ENCODE data around the gene NOP56. TPM values are rescaled to one million over a fixed set of nuclear protein-coding genes. Genes with fewer than 3 reads are reported as not detected.
A peak's percentile ranks its signal among the peaks of the same experiment; 100 is the strongest.

The NOP56 gene
- total and polyA plus RNA-seq, 2 donors (not counting 3 experiments of a cell fraction or from before 2014, with no cell fraction given), result 151 to 329 TPM

GRCh38 chr20:2625062-2625461, 27.4 kb upstream of the NOP56 start:
- ChIA-PET POLR2A (no interaction called here), CTCF (no interaction called here)
- DNase-seq (ENCODE audit: low read depth, low spot score) (no peak), FAIRE-seq (no peak)
- H3K4me2 ChIP-seq (ENCODE audit: insufficient read depth, low read length), result no peak overlapping the region
- H2AFZ ChIP-seq (ENCODE audit: low read depth, low read length), result no peak overlapping the region
- H3K27ac ChIP-seq (ENCODE audit: insufficient read depth, low read depth, low read length), result no peak overlapping the region
- H3K9ac ChIP-seq (replicated peaks; ENCODE audit: extremely low read depth, insufficient read depth, low read length), result no peak overlapping the region
- no peaks in the 10 kb centered on the region for H3K9me3 ChIP-seq (replicated peaks; ENCODE audit: control insufficient read depth, insufficient read depth, low read length)
- no peaks in the 10 kb centered on the region for H3K4me1 ChIP-seq (ENCODE audit: control insufficient read depth, extremely low read depth, insufficient read depth, low read length)
- H3K9me1 ChIP-seq (replicated peaks; ENCODE audit: control insufficient read depth, extremely low read depth, insufficient read depth, low read length), result no peaks in the 10 kb centered on the region
- TF ChIP-seq EZH2 (IDR thresholded peaks at IDR 0.05; ENCODE audit: borderline replicate concordance, low read depth, low read length, severe bottlenecking), result no peak
- H4K20me1 ChIP-seq (replicated peaks; ENCODE audit: control insufficient read depth, extremely low read depth, insufficient read depth, low read length), result no peaks in the 10 kb centered on the region
- intact Hi-C loops (cut with micrococcal nuclease) (no loop called here), dilution Hi-C loops (cut with MboI; ENCODE audit: extremely low pct_ligation_motif_present, low sequenced_read_pairs) (no loop called here)
- no peak overlapping the region for H3K4me3 ChIP-seq (replicated peaks in 1 of 3; ENCODE audit: insufficient read depth in 1 of 3, low read depth in 1 of 3, low read length in 3 of 3)
- no peaks in the 10 kb centered on the region for H3K79me2 ChIP-seq (ENCODE audit: control insufficient read depth, insufficient read depth, low read length)
- peaks cover 0 to 3% of the 10 kb centered on the region in 2 experiments for H3K27me3 ChIP-seq (ENCODE audit: control insufficient read depth in 2 of 2, insufficient read depth in 2 of 2, low read length in 2 of 2)
- no peaks in the 10 kb centered on the region for H3K36me3 ChIP-seq (ENCODE audit: control insufficient read depth in 2 of 2, extremely low read depth in 1 of 2, insufficient read depth in 2 of 2, low read length in 2 of 2)
- no TSS peak for BruUV-seq (replicated peaks)

GRCh38 chr20:2626853-2627541, 25.4 kb upstream of the NOP56 start:
- H3K27me3 ChIP-seq (ENCODE audit: control insufficient read depth in 2 of 2, insufficient read depth in 2 of 2, low read length in 2 of 2), result peaks cover 2 to 16% of the 10 kb centered on the region in 2 experiments
- no peak overlapping the region for H3K4me2 ChIP-seq (ENCODE audit: insufficient read depth, low read length)
- H3K9ac ChIP-seq (replicated peaks; ENCODE audit: extremely low read depth, insufficient read depth, low read length), result no peak overlapping the region
- FAIRE-seq, result no peak
- dilution Hi-C loops (cut with MboI; ENCODE audit: extremely low pct_ligation_motif_present, low sequenced_read_pairs), result no loop called here
- H3K4me1 ChIP-seq (ENCODE audit: control insufficient read depth, extremely low read depth, insufficient read depth, low read length), result no peaks in the 10 kb centered on the region
- ChIA-PET POLR2A (no interaction called here), CTCF (interaction anchor here (1.1 kb wide), 1 partner anchor 13 kb away, joined by 3 read pairs; no protein-coding TSS in a partner anchor)
- no peaks in the 10 kb centered on the region for H4K20me1 ChIP-seq (replicated peaks; ENCODE audit: control insufficient read depth, extremely low read depth, insufficient read depth, low read length)
- intact Hi-C loops (cut with micrococcal nuclease), result no loop called here
- BruUV-seq (replicated peaks), result no TSS peak
- no peak for TF ChIP-seq MYC (IDR thresholded peaks at IDR 0.05; ENCODE audit: low read depth, low read length)
- TF ChIP-seq FOS (IDR thresholded peaks at IDR 0.05; ENCODE audit: borderline replicate concordance, insufficient read depth, low read length), result no peak
- no peak for TF ChIP-seq EZH2 (IDR thresholded peaks at IDR 0.05; ENCODE audit: borderline replicate concordance, low read depth, low read length, severe bottlenecking)
- TF ChIP-seq CTCF (IDR thresholded peaks at IDR 0.05; ENCODE audit: extremely low read depth in 1 of 2, insufficient read depth in 1 of 2, low read depth in 1 of 2, low read length in 2 of 2), result no peak
- no peak for TF ChIP-seq GATA2 (IDR thresholded peaks at IDR 0.05; ENCODE audit: insufficient read depth, insufficient read length, low read depth, low read length)
- TF ChIP-seq JUN (IDR thresholded peaks at IDR 0.05; ENCODE audit: borderline replicate concordance, insufficient read depth, insufficient read length, low read depth), result no peak
- TF ChIP-seq POLR2A (IDR thresholded peaks at IDR 0.05; ENCODE audit: low read depth, low read length), result no peak
- TF ChIP-seq POLR2AphosphoS5 (IDR thresholded peaks at IDR 0.05; ENCODE audit: insufficient read depth, low read depth, low read length), result no peak
- no peak for TF ChIP-seq MAX (IDR thresholded peaks at IDR 0.05; ENCODE audit: insufficient read depth, insufficient read length)
- DNase-seq (ENCODE audit: low read depth, low spot score), result peak; percentile 14
- no peak overlapping the region for H3K27ac ChIP-seq (ENCODE audit: insufficient read depth, low read depth, low read length)
- H3K79me2 ChIP-seq (ENCODE audit: control insufficient read depth, insufficient read depth, low read length), result no peaks in the 10 kb centered on the region
- H3K9me3 ChIP-seq (replicated peaks; ENCODE audit: control insufficient read depth, insufficient read depth, low read length), result no peaks in the 10 kb centered on the region
- no peak overlapping the region for H2AFZ ChIP-seq (ENCODE audit: low read depth, low read length)
- no peaks in the 10 kb centered on the region for H3K36me3 ChIP-seq (ENCODE audit: control insufficient read depth in 2 of 2, extremely low read depth in 1 of 2, insufficient read depth in 2 of 2, low read length in 2 of 2)
- no peaks in the 10 kb centered on the region for H3K9me1 ChIP-seq (replicated peaks; ENCODE audit: control insufficient read depth, extremely low read depth, insufficient read depth, low read length)
- no peak overlapping the region for H3K4me3 ChIP-seq (replicated peaks in 1 of 3; ENCODE audit: insufficient read depth in 1 of 3, low read depth in 1 of 3, low read length in 3 of 3)

All from endothelial cell of umbilical vein (primary cell).